Mucosa of descending colon (tissue), 3 donors: ENCODE measurements around the gene PLAC8. TPM values are rescaled to one million over a fixed set of nuclear protein-coding genes. Genes with fewer than 3 reads are reported as not detected.
A peak's percentile ranks its signal among the peaks of the same experiment; 100 is the strongest.
"Not testable (repeated sequence)": the region's sequence is repeated elsewhere in the genome, so short reads cannot be mapped to it uniquely, and the experiment has no call there.

ENCODE experiments used
- ATAC-seq: fragments of 200-7000 bp; cut with Tn5 transposase; one replicate; pipeline ENCODE4 v1.9.1; 2020; ENCODE audit warnings: mild to moderate bottlenecking, moderate library complexity
- DNase-seq, 3 donors: peaks; one replicate each; pipeline ENCODE4 v3.0.0-alpha.2; 2020
- H3K36me3 ChIP-seq: fragments of 200-600 bp; one replicate; pipeline ENCODE4 v1.8.0; 2021; ENCODE audit warnings: low read depth, mild to moderate bottlenecking
- H3K4me1 ChIP-seq: fragments of 200-600 bp; one replicate; pipeline ENCODE4 v1.8.0; 2021; ENCODE audit warnings: low read depth, mild to moderate bottlenecking
- H3K4me3 ChIP-seq: fragments of 200-600 bp; one replicate; pipeline ENCODE4 v1.8.0; 2021; ENCODE audit warnings: mild to moderate bottlenecking
- H3K9me3 ChIP-seq: fragments of 200-600 bp; one replicate; pipeline ENCODE4 v1.8.0; 2021; ENCODE audit warnings: mild to moderate bottlenecking
- CTCF ChIP-seq: fragments of 200-600 bp; IDR thresholded peaks from one replicate; pipeline ENCODE4 v1.8.0; 2022; ENCODE audit warnings: antibody characterized with exemption, mild to moderate bottlenecking
- intact Hi-C, 2 donors: fragments of 100-400 bp; cut with DNase I in 1 of 2; cut with micrococcal nuclease in 1 of 2; formaldehyde crosslinking; loops; one replicate each; pipeline versions ENCODE4 v1.11.0 to v1.11.1; 2022; cut with DNase I, micrococcal nuclease
- total RNA-seq, 3 donors: library from RNA; stranded (reverse); fragmentation: NEBNext Ultra II Directional in 2 of 3; extraction: Animal tissue kit (Norgen Biotek cat#: 25700) in 2 of 3; gene quantifications; one replicate each; pipeline versions ENCODE4 v1.2.1 to v1.2.4, GENCODE V29; 2021 to 2023
- donor health status: DM: no; HTN: no; CAD: no; lungs with moderate emphysema.
- donor health status: DM: no; HTN: no; CAD: no.
- donor health status: DM: no; HTN: yes; CAD: no.

Gene PLAC8
- total RNA-seq, 3 donors from 2014 or later, result 539 to 1,034 (median 875) TPM

GRCh38 chr4:83089410-83090157, 24.9 kb downstream of the PLAC8 start:
- ATAC-seq, result no peak
- intact Hi-C loops, result no loop called here

GRCh38 chr4:83084956-83085355, 29.6 kb downstream of the PLAC8 start:
- H3K9me3 ChIP-seq, H3K36me3 ChIP-seq, H3K4me3 ChIP-seq, DNase-seq, H3K4me1 ChIP-seq, ATAC-seq, intact Hi-C loops: not testable (repeated sequence)

More at GRCh38 chr4:83089410-83090157, 24.9 kb downstream of the PLAC8 start:
- no peak for TF ChIP-seq CTCF
- Histone ChIP-seq H3K36me3 (no peaks in the 10 kb centered on the region), H3K4me1 (no peaks in the 10 kb centered on the region), H3K4me3 (no peak overlapping the region), H3K9me3 (no peaks in the 10 kb centered on the region)
- DNase-seq, result no peak

GRCh38 chr4:83083925-83084475, 30.5 kb downstream of the PLAC8 start:
- peak in 1 of 3 donors; percentile 66 for DNase-seq
- no peaks in the 10 kb centered on the region for H3K9me3 ChIP-seq
- H3K4me3 ChIP-seq, result no peak overlapping the region
- H3K36me3 ChIP-seq, result no peaks in the 10 kb centered on the region
- no peak for TF ChIP-seq CTCF
- ATAC-seq, result peak; percentile 72
- intact Hi-C loops, result no loop called here
- no peaks in the 10 kb centered on the region for H3K4me1 ChIP-seq

GRCh38 chr4:83082777-83083176, 31.8 kb downstream of the PLAC8 start:
- intact Hi-C loops, result no loop called here
- peak; percentile 49 for ATAC-seq
- TF ChIP-seq CTCF, result no peak

GRCh38 chr4:83080561-83080960, 34.0 kb downstream of the PLAC8 start:
- intact Hi-C loops, result no loop called here
- Histone ChIP-seq H3K9me3 (no peaks in the 10 kb centered on the region), H3K36me3 (no peaks in the 10 kb centered on the region), H3K4me1 (no peaks in the 10 kb centered on the region), H3K4me3 (no peak overlapping the region)
- no peak for TF ChIP-seq CTCF
- ATAC-seq (no peak), DNase-seq (no peak)

More at GRCh38 chr4:83082777-83083176, 31.8 kb downstream of the PLAC8 start:
- Histone ChIP-seq H3K36me3 (no peaks in the 10 kb centered on the region), H3K4me3 (no peak overlapping the region), H3K9me3 (no peaks in the 10 kb centered on the region), H3K4me1 (no peaks in the 10 kb centered on the region)
- no peak for DNase-seq

- peaks cover 3% of the 10 kb centered on the region for H3K4me1 ChIP-seq
- DNase-seq, result no peak
- no peaks in the 10 kb centered on the region for H3K36me3 ChIP-seq
- no peak overlapping the region for H3K4me3 ChIP-seq
- intact Hi-C loops, result loop anchor here (10.0 kb wide), 2 partner anchors 189 to 209 kb away; partner anchors contain the start of gene COQ2 (in 1 of the 2)
- ATAC-seq, result peak; percentile 20
- no peak for TF ChIP-seq CTCF
- no peaks in the 10 kb centered on the region for H3K9me3 ChIP-seq
These were observed 39.0 kb downstream of the PLAC8 start for GRCh38 chr4:83075311-83076095.

GRCh38 chr4:83074783-83075182, 39.7 kb downstream of the PLAC8 start:
- H3K4me3 ChIP-seq, DNase-seq, H3K9me3 ChIP-seq, H3K4me1 ChIP-seq, H3K36me3 ChIP-seq, ATAC-seq: not testable (repeated sequence)
- intact Hi-C loops, result loop anchor here (10.0 kb wide), 2 partner anchors 190 to 210 kb away; partner anchors contain the start of gene COQ2 (in 1 of the 2)
